ENCODE data around the gene GLIS1.

The GLIS1 gene

GRCh38 chr1:53501065-53502005 lies 237.6 kb downstream of the GLIS1 start:
- no peak for DNase-seq

GRCh38 chr1:53500204-53501064 lies 238.5 kb downstream of the GLIS1 start:
- DNase-seq: no peak

DNA sequence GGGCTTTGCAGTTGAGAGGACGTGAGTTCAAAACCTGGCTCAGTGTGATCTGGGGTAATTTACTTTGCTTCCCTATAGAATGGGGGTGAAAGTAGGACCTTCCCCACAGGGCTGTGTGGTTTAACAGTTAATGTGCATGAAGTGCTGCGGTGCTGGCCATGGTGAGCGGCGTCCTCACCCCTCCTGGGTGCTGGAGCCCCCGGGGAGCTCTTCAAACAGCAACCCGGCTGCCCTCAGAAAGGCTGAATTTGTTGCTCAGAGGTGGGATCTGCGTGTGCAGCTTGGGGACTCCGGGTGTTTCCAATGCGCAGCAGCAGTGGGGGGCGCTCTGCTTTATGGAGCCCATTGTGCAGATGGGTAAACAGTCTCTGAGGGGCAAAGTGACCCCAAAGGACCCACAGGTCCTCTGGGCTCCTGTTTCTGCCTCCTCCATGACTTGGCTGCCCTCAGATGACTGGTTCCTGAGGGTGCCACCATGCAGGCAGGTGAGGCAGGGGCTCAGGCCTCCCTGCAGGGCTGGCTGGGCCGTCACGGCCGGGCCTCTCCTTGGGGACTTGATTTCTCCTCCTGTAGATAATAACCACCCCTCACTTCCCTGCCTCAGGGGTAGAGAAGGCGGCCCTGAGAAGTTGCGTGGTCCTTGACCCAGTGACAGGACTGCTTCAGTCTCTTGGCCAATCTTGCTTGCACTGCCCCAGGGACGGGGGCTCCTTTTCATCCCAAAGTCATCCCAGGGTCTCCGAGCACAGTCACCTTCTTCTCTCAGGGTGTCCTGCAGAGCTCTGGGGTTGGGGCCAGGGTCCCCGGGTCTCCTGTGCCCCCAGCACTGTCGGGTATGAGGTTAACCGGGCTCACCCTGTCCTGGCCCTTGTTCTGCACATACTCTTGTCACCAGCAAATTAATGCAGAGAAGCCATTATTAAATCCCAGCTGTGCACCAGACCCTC lies 239.4 kb downstream of the GLIS1 start:
- DNase-seq: no peak

- DNase-seq: no peak
Measured at GRCh38 chr1:53498555-53499131, 240.3 kb downstream of the GLIS1 start.

DNA sequence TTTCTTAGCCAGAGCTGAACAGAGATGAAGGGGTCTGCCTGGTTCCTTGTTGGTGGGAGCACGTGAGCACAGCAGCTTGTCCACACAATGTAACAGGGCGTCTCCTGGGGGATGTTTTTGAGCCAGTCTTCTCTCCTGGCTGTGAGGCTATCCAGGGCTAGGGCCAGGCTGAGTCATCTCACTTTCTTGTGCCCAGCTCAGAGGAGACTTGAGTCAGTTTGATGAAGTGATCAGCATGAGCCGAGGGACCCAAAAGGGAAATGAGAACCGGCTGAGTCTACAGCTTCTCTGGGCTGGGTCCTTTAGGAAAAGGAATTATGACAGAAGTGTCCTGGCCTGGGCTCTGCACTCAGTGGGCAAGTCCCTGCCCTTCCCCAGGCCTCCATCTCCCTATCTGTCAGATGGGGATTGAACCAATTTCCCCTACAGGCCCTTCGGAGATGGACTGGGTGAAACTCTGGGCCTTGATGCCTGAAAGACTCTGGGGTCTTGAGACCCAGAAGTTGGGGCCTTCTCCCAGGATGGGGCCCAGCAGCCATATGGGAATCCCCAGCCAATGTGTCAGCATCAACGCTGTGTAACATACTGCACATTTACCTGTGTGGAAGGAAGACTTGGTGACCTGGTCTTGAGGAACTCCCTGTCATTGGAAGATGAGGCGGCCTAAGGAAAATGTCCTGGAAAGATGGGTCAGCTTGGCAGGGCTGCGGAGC lies 243.2 kb downstream of the GLIS1 start:
- no peak for DNase-seq

DNA sequence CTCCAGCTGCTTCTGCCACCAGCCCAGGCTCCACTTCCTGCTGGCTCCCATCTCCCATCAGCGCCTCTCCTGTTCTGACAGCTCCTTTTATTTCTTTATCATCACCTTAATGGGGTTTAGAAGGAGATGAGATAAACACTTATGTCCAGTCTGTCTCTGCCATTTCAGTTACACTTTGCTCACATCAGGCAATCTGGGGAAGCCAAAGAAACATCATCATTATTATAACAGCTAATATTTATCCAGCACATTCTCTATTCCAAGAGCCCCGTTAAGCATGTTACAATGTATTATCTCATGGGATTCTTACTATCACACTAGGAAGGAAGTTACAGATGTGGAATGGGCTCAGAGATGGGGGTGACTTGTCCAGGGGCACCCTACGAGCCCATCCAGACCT lies 248.6 kb downstream of the GLIS1 start:
- DNase-seq: no peak

- no peak for DNase-seq
Measured at GRCh38 chr1:53486395-53487026, 252.5 kb downstream of the GLIS1 start.

DNA sequence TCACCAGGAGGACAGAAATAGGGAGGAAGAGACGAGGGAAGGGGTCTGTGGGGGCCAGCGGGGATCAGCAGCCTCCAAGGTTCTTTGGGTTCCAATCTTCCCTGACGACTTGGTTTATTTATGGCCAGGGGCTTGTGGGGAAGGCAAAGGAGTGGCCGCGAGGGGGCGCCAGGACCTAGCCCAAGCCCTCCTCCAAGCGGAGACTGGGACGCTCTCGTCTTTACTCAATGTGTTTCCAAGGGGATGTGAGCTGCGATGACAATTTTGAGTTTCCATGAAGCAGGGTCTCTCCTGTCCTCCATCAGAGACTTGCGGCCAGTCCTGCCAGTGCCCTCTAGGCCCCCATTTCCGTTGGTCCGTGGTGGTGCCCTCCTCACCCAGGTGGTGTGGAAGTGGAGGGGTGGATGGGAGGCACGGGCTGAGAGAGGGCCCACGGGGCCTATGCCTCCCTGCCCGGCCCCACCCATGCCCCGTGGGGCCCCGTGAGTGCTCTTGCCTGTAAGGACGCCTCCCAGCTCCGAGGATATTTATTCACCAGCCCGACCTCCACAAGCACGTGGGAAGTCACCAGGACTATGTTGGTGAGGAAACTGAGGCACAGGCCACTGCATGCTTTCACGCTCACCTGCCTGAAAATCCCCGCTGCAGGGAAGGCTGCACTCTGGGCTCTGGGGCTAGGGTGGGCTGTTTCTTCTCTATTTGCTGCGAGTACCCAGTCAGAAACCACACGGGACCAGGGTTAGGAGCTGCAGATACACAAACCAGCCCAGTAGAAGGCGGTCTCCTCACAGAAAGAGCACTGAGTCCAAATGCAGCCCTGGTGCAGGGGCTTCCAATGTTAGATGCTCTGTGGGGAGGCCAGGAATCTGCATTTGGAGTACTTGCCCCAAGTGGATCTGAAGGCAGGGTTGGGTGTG lies 253.2 kb downstream of the GLIS1 start:
- peak; percentile 79 for DNase-seq

- no peak for DNase-seq
Measured at GRCh38 chr1:53484705-53485477, 254.1 kb downstream of the GLIS1 start.

GRCh38 chr1:53483656-53484055 lies 255.3 kb downstream of the GLIS1 start:
- DNase-seq: no peak

- DNase-seq: no peak
Measured at GRCh38 chr1:53483170-53483569, 255.8 kb downstream of the GLIS1 start.

- DNase-seq: no peak
Measured at GRCh38 chr1:53482441-53483153, 256.4 kb downstream of the GLIS1 start.

GRCh38 chr1:53481456-53481855 lies 257.5 kb downstream of the GLIS1 start:
- DNase-seq: no peak

- no peak for DNase-seq
Measured at GRCh38 chr1:53480678-53481077, 258.3 kb downstream of the GLIS1 start.

DNA sequence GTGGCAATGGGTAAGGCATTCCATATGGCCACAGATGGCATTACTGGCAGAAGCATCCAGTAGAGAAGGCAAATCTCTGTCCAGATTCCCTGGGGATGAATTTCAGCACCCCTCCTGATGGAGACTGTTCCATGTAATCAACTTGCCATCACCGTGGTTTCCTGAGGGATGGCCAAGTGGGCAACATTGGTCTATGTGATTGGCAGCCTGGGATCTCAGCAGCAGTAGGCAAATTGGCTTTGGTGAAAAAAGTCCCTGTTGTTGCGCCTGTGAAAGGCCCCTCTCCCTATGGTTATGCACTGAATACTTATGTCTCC lies 260.5 kb downstream of the GLIS1 start:
- DNase-seq: no peak

- DNase-seq: no peak
Measured at GRCh38 chr1:53477651-53478501, 261.1 kb downstream of the GLIS1 start.

- DNase-seq: no peak
Measured at GRCh38 chr1:53476579-53476978, 262.4 kb downstream of the GLIS1 start.

GRCh38 chr1:53475664-53476063 lies 263.3 kb downstream of the GLIS1 start:
- DNase-seq: no peak

Data from midbrain (tissue), 1 donor.